HEK293 (cell line): Measurements from ENCODE around the gene CLASRP.
A peak's percentile ranks its signal among the peaks of the same experiment; 100 is the strongest.

Source experiments
- CTCF ChIA-PET: fragments of 350-600 bp; formaldehyde crosslinking; extraction: SDS; loops from one replicate; lab custom pipeline; 2021; ENCODE audit warnings: antibody characterized with exemption; lab: Yijun Ruan, JAX
- POLR2A ChIA-PET: fragments of 300-600 bp; formaldehyde crosslinking; extraction: SDS; loops from one replicate; lab custom pipeline; 2020; ENCODE audit warnings: antibody characterized with exemption, inconsistent platforms; lab: Yijun Ruan, JAX
- H3K27ac ChIP-seq: fragments of 200-500 bp; sonication (Bioruptor generic); 2 replicates; pipeline ENCODE4 v1.5.1; 2014; ENCODE audit warnings: low read depth, low read length, control low read depth, inconsistent platforms; ENCODE audit errors: extremely low read depth
- H3K36me3 ChIP-seq, 2 experiments: fragments of 200-500 bp in 1 of 2; sonication (Bioruptor generic) in 1 of 2; 1 replicate in 1 of 2; 2 replicates in 1 of 2; pipeline ENCODE4 v1.5.1; 2014 to 2017; ENCODE audit warnings: inconsistent platforms in 2 of 2, low read length in 2 of 2; ENCODE audit not compliant: control insufficient read depth in 2 of 2, insufficient read depth in 1 of 2
- H3K4me1 ChIP-seq: fragments of 200-500 bp; sonication (Bioruptor generic); 2 replicates; pipeline ENCODE4 v1.5.1; 2014; ENCODE audit warnings: mild to moderate bottlenecking, low read length, inconsistent platforms; ENCODE audit not compliant: control insufficient read depth, insufficient read depth
- H3K4me3 ChIP-seq: 2 replicates; pipeline ENCODE4 v1.5.1; 2011; ENCODE audit warnings: low read depth, mild to moderate bottlenecking, control low read depth, low read length, moderate library complexity
- H3K9me3 ChIP-seq: fragments of 200-500 bp; sonication (Bioruptor generic); 2 replicates; pipeline ENCODE4 v1.5.1; 2014; ENCODE audit warnings: low read depth, low read length, inconsistent platforms; ENCODE audit not compliant: control insufficient read depth, insufficient read depth
- GLI4 ChIP-seq: fragments of 450-650 bp; formaldehyde crosslinking; IDR thresholded peaks from 2 replicates; pipeline ENCODE4 v1.5.1; 2016; ENCODE audit warnings: missing biosample characterization, missing genetic modification characterization
- GLIS2 ChIP-seq: fragments of 450-650 bp; formaldehyde crosslinking; IDR thresholded peaks from 2 replicates; pipeline ENCODE4 v1.5.1; 2016; ENCODE audit warnings: missing biosample characterization, missing genetic modification characterization
- HOXC10 ChIP-seq: sonication (generic); formaldehyde crosslinking; IDR thresholded peaks from 2 replicates; pipeline ENCODE4 v1.8.1; 2023; ENCODE audit warnings: mild to moderate bottlenecking, missing genetic modification reagents
- MZF1 ChIP-seq: fragments of 450-650 bp; formaldehyde crosslinking; IDR thresholded peaks from 2 replicates; pipeline ENCODE4 v1.5.1; 2017; ENCODE audit warnings: missing biosample characterization, missing genetic modification characterization, borderline replicate concordance
- PRDM10 ChIP-seq: fragments of 450-650 bp; formaldehyde crosslinking; IDR thresholded peaks from 2 replicates; pipeline ENCODE4 v1.5.1; 2016; ENCODE audit warnings: missing biosample characterization, missing genetic modification characterization
- ZNF211 ChIP-seq: fragments of 450-650 bp; formaldehyde crosslinking; IDR thresholded peaks from 2 replicates; pipeline ENCODE4 v1.5.1; 2016; ENCODE audit warnings: low read depth, missing biosample characterization, missing genetic modification characterization
- ZNF37A ChIP-seq: fragments of 450-650 bp; IDR thresholded peaks from 2 replicates; pipeline ENCODE4 v1.5.1; 2018; ENCODE audit warnings: missing biosample characterization, missing genetic modification characterization
- ZNF521 ChIP-seq: fragments of 450-650 bp; formaldehyde crosslinking; IDR thresholded peaks from 2 replicates; pipeline ENCODE4 v1.5.1; 2017; ENCODE audit warnings: missing biosample characterization, mild to moderate bottlenecking, missing genetic modification characterization
- ZNF600 ChIP-seq: fragments of 450-650 bp; formaldehyde crosslinking; IDR thresholded peaks from 2 replicates; pipeline ENCODE4 v1.5.1; 2016; ENCODE audit warnings: missing biosample characterization, missing genetic modification characterization
- ZNF654 ChIP-seq: fragments of 450-650 bp; formaldehyde crosslinking; IDR thresholded peaks from 2 replicates; pipeline ENCODE4 v1.5.1; 2016; ENCODE audit warnings: low read depth, missing biosample characterization, missing genetic modification characterization
- TF ChIP-seq, protein P1 (sequence below): fragments of 450-650 bp; formaldehyde crosslinking; IDR thresholded peaks from 2 replicates; pipeline ENCODE4 v1.5.1; 2016; ENCODE audit warnings: missing biosample characterization, missing genetic modification characterization, borderline replicate concordance
- TF ChIP-seq, protein P2 (sequence below): fragments of 450-650 bp; formaldehyde crosslinking; IDR thresholded peaks from 2 replicates; pipeline ENCODE4 v1.5.1; 2016; ENCODE audit warnings: missing biosample characterization, missing genetic modification characterization

CLASRP gene

GRCh38 chr19:45071969-45072790 is 33.3 kb downstream of the CLASRP start:
- CTCF ChIA-PET, result interaction anchor here (0.7 to 3.4 kb wide), 2 partner anchors 13 to 169 kb away, joined by 3 to 16 read pairs; no protein-coding TSS in a partner anchor
- TF ChIP-seq, protein P1, sequence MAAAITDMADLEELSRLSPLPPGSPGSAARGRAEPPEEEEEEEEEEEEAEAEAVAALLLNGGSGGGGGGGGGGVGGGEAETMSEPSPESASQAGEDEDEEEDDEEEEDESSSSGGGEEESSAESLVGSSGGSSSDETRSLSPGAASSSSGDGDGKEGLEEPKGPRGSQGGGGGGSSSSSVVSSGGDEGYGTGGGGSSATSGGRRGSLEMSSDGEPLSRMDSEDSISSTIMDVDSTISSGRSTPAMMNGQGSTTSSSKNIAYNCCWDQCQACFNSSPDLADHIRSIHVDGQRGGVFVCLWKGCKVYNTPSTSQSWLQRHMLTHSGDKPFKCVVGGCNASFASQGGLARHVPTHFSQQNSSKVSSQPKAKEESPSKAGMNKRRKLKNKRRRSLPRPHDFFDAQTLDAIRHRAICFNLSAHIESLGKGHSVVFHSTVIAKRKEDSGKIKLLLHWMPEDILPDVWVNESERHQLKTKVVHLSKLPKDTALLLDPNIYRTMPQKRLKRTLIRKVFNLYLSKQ, result no peak
- no peak for TF ChIP-seq GLI4 (tag by site-specific recombination)
- TF ChIP-seq ZNF521, result no peak
- no peak for TF ChIP-seq ZNF37A (tag by site-specific recombination)
- Histone ChIP-seq H3K4me3 (no peak overlapping the region), H3K27ac (0 out of 2 replicates have a peak overlapping the region, but pooled peaks have one; percentile 24), H3K36me3 (peaks cover 17 to 54% of the 10 kb centered on the region in 2 experiments; a peak in 2 of 3 replicates), H3K4me1 (peaks cover 12% of the 10 kb centered on the region), H3K9me3 (no peaks in the 10 kb centered on the region)
- POLR2A ChIA-PET, result interaction anchor here (0.6 to 1.6 kb wide), 5 partner anchors 13 to 66 kb away, joined by 4 to 8 read pairs (median 4); partner anchors contain the start of gene CLASRP

DNA sequence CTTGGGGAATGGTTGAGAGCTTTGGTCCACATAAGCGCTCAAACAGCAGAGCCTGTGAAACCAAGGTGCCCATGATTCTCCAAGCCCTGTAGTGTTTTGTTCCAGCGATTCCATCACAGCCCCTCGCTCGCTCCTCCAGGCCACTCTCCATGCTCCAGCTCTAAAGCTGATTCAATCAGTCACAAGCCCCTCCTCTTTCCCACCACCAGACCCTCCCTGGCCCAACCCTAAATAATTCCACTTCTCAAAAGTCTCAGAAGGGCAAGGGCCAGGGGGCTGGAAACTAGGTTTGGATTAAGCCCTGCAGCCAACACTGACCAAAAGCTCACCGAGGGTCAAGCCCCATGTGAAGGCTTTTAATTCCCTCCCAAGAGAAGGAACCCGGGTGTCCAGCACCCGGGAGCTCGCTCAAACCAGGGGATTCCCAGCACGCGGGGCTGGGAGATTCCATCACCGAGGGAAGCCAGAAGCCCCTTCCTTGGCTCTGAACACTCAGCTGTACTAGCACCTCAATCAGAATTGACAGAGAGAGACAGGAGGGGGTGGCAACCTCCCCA is 36.0 kb downstream of the CLASRP start:
- TF ChIP-seq ZNF654 (tag by site-specific recombination), result no peak
- no peak for TF ChIP-seq ZNF37A (tag by site-specific recombination)
- 0 out of 2 replicates have a peak, but pooled peaks have one; percentile 30 for TF ChIP-seq GLIS2
- no peak for TF ChIP-seq MZF1 (tag by site-specific recombination)
- TF ChIP-seq, protein P2, sequence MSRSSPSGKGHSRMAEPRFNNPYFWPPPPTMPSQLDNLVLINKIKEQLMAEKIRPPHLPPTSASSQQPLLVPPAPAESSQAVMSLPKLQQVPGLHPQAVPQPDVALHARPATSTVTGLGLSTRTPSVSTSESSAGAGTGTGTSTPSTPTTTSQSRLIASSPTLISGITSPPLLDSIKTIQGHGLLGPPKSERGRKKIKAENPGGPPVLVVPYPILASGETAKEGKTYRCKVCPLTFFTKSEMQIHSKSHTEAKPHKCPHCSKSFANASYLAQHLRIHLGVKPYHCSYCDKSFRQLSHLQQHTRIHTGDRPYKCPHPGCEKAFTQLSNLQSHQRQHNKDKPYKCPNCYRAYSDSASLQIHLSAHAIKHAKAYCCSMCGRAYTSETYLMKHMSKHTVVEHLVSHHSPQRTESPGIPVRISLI (tag by site-specific recombination), result no peak
- peak; percentile 47 for TF ChIP-seq PRDM10 (tag by site-specific recombination)
- peak; percentile 50; the same call in 1 of the 2 replicates for TF ChIP-seq ZNF600
- TF ChIP-seq HOXC10 (CRISPR knock-in tag), result no peak
- TF ChIP-seq ZNF211 (tag by site-specific recombination), result no peak
- Histone ChIP-seq H3K4me3 (no peak overlapping the region), H3K9me3 (no peaks in the 10 kb centered on the region), H3K27ac (no peak overlapping the region), H3K36me3 (peaks cover 10 to 31% of the 10 kb centered on the region in 2 experiments; a peak in 2 of 3 replicates), H3K4me1 (peaks cover 15% of the 10 kb centered on the region)
- CTCF ChIA-PET, result interaction anchor here (0.8 to 3.4 kb wide), 4 partner anchors 15 to 56 kb away, joined by 3 to 16 read pairs (median 5); no protein-coding TSS in a partner anchor
- POLR2A ChIA-PET, result interaction anchor here (0.5 to 1.3 kb wide), 5 partner anchors 8 to 109 kb away, joined by 3 to 6 read pairs (median 4); partner anchors contain the start of genes CLASRP and PPP1R37
